H9 (cell line): Measurements from ENCODE around the gene GTF2F2. TPM values are rescaled to one million over a fixed set of nuclear protein-coding genes. Genes with fewer than 3 reads are reported as not detected.
"Not testable (repeated sequence)": the region's sequence is repeated elsewhere in the genome, so short reads cannot be mapped to it uniquely, and the experiment has no call there.

Source experiments
- DNase-seq: peaks from one replicate; pipeline ENCODE4 v3.0.0-alpha.2; 2017
- H2AFZ ChIP-seq: one replicate; pipeline ENCODE4 v1.6.1; 2013; ENCODE audit warnings: mild to moderate bottlenecking, low read length, control low read depth, moderate library complexity
- H2AK5ac ChIP-seq: 2 replicates; pipeline ENCODE4 v1.6.1; 2013; ENCODE audit warnings: low read length, control low read depth, mixed read lengths; ENCODE audit not compliant: insufficient read length
- H2BK120ac ChIP-seq: one replicate; pipeline ENCODE4 v1.6.1; 2013; ENCODE audit warnings: low read depth, mild to moderate bottlenecking, low read length, control low read depth, inconsistent platforms; ENCODE audit not compliant: poor library complexity, severe bottlenecking
- H2BK12ac ChIP-seq: 2 replicates; pipeline ENCODE4 v1.6.1; 2013; ENCODE audit warnings: low read length, control low read depth, mixed read lengths, low read depth; ENCODE audit not compliant: insufficient read length
- H2BK15ac ChIP-seq: 2 replicates; pipeline ENCODE4 v1.6.1; 2013; ENCODE audit warnings: low read depth, low read length, control low read depth
- H2BK20ac ChIP-seq: one replicate; pipeline ENCODE4 v1.6.1; 2013; ENCODE audit warnings: low read depth, mild to moderate bottlenecking, low read length, control low read depth, inconsistent platforms; ENCODE audit not compliant: poor library complexity, severe bottlenecking
- H2BK5ac ChIP-seq: 2 replicates; pipeline ENCODE4 v1.6.1; 2013; ENCODE audit warnings: low read length, control low read depth, mixed read lengths; ENCODE audit not compliant: insufficient read length
- H3K14ac ChIP-seq: 2 replicates; pipeline ENCODE4 v1.6.1; 2013; ENCODE audit warnings: low read length, control low read depth; ENCODE audit not compliant: insufficient read depth
- H3K18ac ChIP-seq: 2 replicates; pipeline ENCODE4 v1.6.1; 2013; ENCODE audit warnings: low read depth, mild to moderate bottlenecking, mixed read lengths, low read length, control low read depth; ENCODE audit not compliant: insufficient read length
- H3K23ac ChIP-seq: 2 replicates; pipeline ENCODE4 v1.6.1; 2013; ENCODE audit warnings: low read length, control low read depth, mixed read lengths, low read depth; ENCODE audit not compliant: insufficient read length
- H3K23me2 ChIP-seq: 2 replicates; pipeline ENCODE4 v1.6.1; 2013; ENCODE audit warnings: low read depth, mild to moderate bottlenecking, mixed read lengths, low read length, control low read depth; ENCODE audit not compliant: insufficient read length, poor library complexity, severe bottlenecking
- H3K27ac ChIP-seq: 2 replicates; pipeline ENCODE4 v1.5.1; 2013; ENCODE audit warnings: low read length, control low read depth, mixed read lengths, low read depth; ENCODE audit not compliant: insufficient read length
- H3K27me3 ChIP-seq: 2 replicates; pipeline ENCODE4 v1.6.1; 2013; ENCODE audit warnings: low read length, control low read depth, inconsistent platforms; ENCODE audit not compliant: insufficient read depth
- H3K4ac ChIP-seq: 2 replicates; pipeline ENCODE4 v1.6.1; 2013; ENCODE audit warnings: low read depth, mild to moderate bottlenecking, control low read depth, inconsistent platforms, low read length, moderate library complexity
- H3K4me1 ChIP-seq: 2 replicates; pipeline ENCODE4 v1.6.1; 2013; ENCODE audit warnings: low read length, control low read depth, inconsistent platforms; ENCODE audit not compliant: insufficient read depth
- H3K4me2 ChIP-seq: 2 replicates; pipeline ENCODE4 v1.6.1; 2013; ENCODE audit warnings: low read length, control low read depth, mixed read lengths; ENCODE audit not compliant: insufficient read length, insufficient read depth
- H3K56ac ChIP-seq: 2 replicates; pipeline ENCODE4 v1.6.1; 2013; ENCODE audit warnings: low read depth, mild to moderate bottlenecking, mixed read lengths, low read length, control low read depth; ENCODE audit not compliant: insufficient read length
- H3K79me1 ChIP-seq: 2 replicates; pipeline ENCODE4 v1.6.1; 2013; ENCODE audit warnings: low read depth, mild to moderate bottlenecking, moderate library complexity, low read length, control low read depth, inconsistent platforms; ENCODE audit not compliant: insufficient read depth, poor library complexity, severe bottlenecking
- H3K79me2 ChIP-seq: 2 replicates; pipeline ENCODE4 v1.6.1; 2013; ENCODE audit warnings: low read length, control low read depth, inconsistent platforms; ENCODE audit not compliant: insufficient read depth
- H3K9ac ChIP-seq: 2 replicates; pipeline ENCODE4 v1.6.1; 2013; ENCODE audit warnings: low read length, control low read depth, mixed read lengths; ENCODE audit not compliant: insufficient read length; ENCODE audit errors: extremely low read depth
- H3K9me3 ChIP-seq: one replicate; pipeline ENCODE4 v1.6.1; 2013; ENCODE audit warnings: low read depth, low read length, inconsistent platforms; ENCODE audit not compliant: control insufficient read depth
- H3T11ph ChIP-seq: one replicate; pipeline ENCODE4 v1.6.1; 2013; ENCODE audit warnings: mild to moderate bottlenecking, low read length, control low read depth, inconsistent platforms
- H4K20me1 ChIP-seq: one replicate; pipeline ENCODE4 v1.6.1; 2013; ENCODE audit not compliant: control insufficient read depth, insufficient read length, insufficient read depth
- H4K5ac ChIP-seq: 2 replicates; pipeline ENCODE4 v1.6.1; 2013; ENCODE audit warnings: low read depth, mild to moderate bottlenecking, mixed read lengths, low read length, control low read depth; ENCODE audit not compliant: insufficient read length
- H4K8ac ChIP-seq: replicated peaks from 2 replicates; pipeline ENCODE4 v1.6.1; 2013; ENCODE audit warnings: low read length, control low read depth, mixed read lengths, low read depth; ENCODE audit not compliant: insufficient read length
- H4K91ac ChIP-seq: 2 replicates; pipeline ENCODE4 v1.6.1; 2013; ENCODE audit warnings: low read depth, mild to moderate bottlenecking, moderate library complexity, mixed read lengths, low read length, control low read depth; ENCODE audit not compliant: insufficient read length
- H3K27ac Mint-ChIP-seq, 3 experiments: 2 replicates in 2 of 3; 3 replicates in 1 of 3; pipeline ENCODE4 v1.8.0; 2020 to 2021; ENCODE audit warnings: mixed read lengths in 3 of 3, mild to moderate bottlenecking in 1 of 3, moderate library complexity in 1 of 3
- H3K27me3 Mint-ChIP-seq: 2 replicates; pipeline ENCODE4 v1.8.0; 2021; ENCODE audit warnings: low read depth, mild to moderate bottlenecking, moderate library complexity, mixed read lengths
- H3K36me3 Mint-ChIP-seq, 3 experiments: 2 replicates in 2 of 3; 3 replicates in 1 of 3; pipeline ENCODE4 v1.8.0; 2020 to 2021; ENCODE audit warnings: low read depth in 3 of 3, mixed read lengths in 3 of 3; ENCODE audit not compliant: insufficient read depth in 1 of 3
- H3K4me1 Mint-ChIP-seq, 2 experiments: 2 replicates each; pipeline ENCODE4 v1.8.0; 2020; ENCODE audit warnings: mixed read lengths in 2 of 2
- H3K4me3 Mint-ChIP-seq, 2 experiments: 2 replicates in 1 of 2; 3 replicates in 1 of 2; pipeline ENCODE4 v1.8.0; 2020 to 2021; ENCODE audit warnings: mild to moderate bottlenecking in 2 of 2, mixed read lengths in 2 of 2, moderate library complexity in 1 of 2
- H3K9me3 Mint-ChIP-seq, 2 experiments: 2 replicates in 1 of 2; 3 replicates in 1 of 2; pipeline ENCODE4 v1.8.0; 2020; ENCODE audit warnings: mild to moderate bottlenecking in 2 of 2, mixed read lengths in 2 of 2, moderate library complexity in 1 of 2
- total RNA-seq: library from RNA; stranded (reverse); gene quantifications from 2 replicates; pipeline ENCODE4 v1.2.1, GENCODE V29; 2021

GTF2F2 gene
- total RNA-seq, 1 experiment from 2014 or later = 29.6 TPM

GRCh38 chr13:45189511-45189910 lies 69.2 kb downstream of the GTF2F2 start:
- H3K79me1 ChIP-seq, H2AK5ac ChIP-seq, DNase-seq: not testable (repeated sequence)

More at GRCh38 chr13:45189511-45189910, 69.2 kb downstream of the GTF2F2 start:
- H3K18ac ChIP-seq, H3K4me2 ChIP-seq, H4K91ac ChIP-seq, H3K14ac ChIP-seq, H4K5ac ChIP-seq, H3T11ph ChIP-seq, H3K4ac ChIP-seq, H3K4me1 ChIP-seq, H2AFZ ChIP-seq, H3K9me3 ChIP-seq, H3K27me3 ChIP-seq, H3K23ac ChIP-seq, H3K9me3 Mint-ChIP-seq, H3K79me2 ChIP-seq, H3K4me3 Mint-ChIP-seq, H3K23me2 ChIP-seq, H4K20me1 ChIP-seq, H2BK15ac ChIP-seq, H3K9ac ChIP-seq, H3K4me1 Mint-ChIP-seq, H3K27me3 Mint-ChIP-seq, H2BK5ac ChIP-seq, H2BK120ac ChIP-seq, H3K27ac ChIP-seq, H3K56ac ChIP-seq, H4K8ac ChIP-seq, H2BK12ac ChIP-seq, H2BK20ac ChIP-seq, H3K27ac Mint-ChIP-seq: not testable (repeated sequence)
- H3K36me3 Mint-ChIP-seq = peaks cover 4 to 15% (median 5%) of the 10 kb centered on the region in 3 experiments; a peak in 5 of 7 replicates
